ENCODE results near the gene LRRC14B. TPM values are rescaled to one million over a fixed set of nuclear protein-coding genes. Genes with fewer than 3 reads are reported as not detected.
"Not testable (repeated sequence)": the region's sequence is repeated elsewhere in the genome, so short reads cannot be mapped to it uniquely, and the experiment has no call there.

Gene LRRC14B
- total RNA-seq, 4 donors from 2014 or later: not detected

GRCh38 chr5:234450-234849 lies 43.2 kb downstream of the LRRC14B start:
- no peak for TF ChIP-seq POLR2A (IDR thresholded peaks at IDR 0.05)
- TF ChIP-seq, protein P1, sequence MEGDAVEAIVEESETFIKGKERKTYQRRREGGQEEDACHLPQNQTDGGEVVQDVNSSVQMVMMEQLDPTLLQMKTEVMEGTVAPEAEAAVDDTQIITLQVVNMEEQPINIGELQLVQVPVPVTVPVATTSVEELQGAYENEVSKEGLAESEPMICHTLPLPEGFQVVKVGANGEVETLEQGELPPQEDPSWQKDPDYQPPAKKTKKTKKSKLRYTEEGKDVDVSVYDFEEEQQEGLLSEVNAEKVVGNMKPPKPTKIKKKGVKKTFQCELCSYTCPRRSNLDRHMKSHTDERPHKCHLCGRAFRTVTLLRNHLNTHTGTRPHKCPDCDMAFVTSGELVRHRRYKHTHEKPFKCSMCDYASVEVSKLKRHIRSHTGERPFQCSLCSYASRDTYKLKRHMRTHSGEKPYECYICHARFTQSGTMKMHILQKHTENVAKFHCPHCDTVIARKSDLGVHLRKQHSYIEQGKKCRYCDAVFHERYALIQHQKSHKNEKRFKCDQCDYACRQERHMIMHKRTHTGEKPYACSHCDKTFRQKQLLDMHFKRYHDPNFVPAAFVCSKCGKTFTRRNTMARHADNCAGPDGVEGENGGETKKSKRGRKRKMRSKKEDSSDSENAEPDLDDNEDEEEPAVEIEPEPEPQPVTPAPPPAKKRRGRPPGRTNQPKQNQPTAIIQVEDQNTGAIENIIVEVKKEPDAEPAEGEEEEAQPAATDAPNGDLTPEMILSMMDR (IDR thresholded peaks at IDR 0.05): no peak
- Histone ChIP-seq H3K27ac (no peak overlapping the region), H3K27me3 (no peaks in the 10 kb centered on the region), H3K9me3 (no peaks in the 10 kb centered on the region), H3K36me3 (peaks cover 9 to 100% (median 9%) of the 10 kb centered on the region in 3 donors), H3K4me1 (no peaks in the 10 kb centered on the region), H3K4me3 (no peak overlapping the region)
- intact Hi-C loops (cut with DNase I): no loop called here
- WGBS, 2 donors: 82 to 83% methylated on average over 8 of the region's 8 CpGs
- DNase-seq: no peak

DNA sequence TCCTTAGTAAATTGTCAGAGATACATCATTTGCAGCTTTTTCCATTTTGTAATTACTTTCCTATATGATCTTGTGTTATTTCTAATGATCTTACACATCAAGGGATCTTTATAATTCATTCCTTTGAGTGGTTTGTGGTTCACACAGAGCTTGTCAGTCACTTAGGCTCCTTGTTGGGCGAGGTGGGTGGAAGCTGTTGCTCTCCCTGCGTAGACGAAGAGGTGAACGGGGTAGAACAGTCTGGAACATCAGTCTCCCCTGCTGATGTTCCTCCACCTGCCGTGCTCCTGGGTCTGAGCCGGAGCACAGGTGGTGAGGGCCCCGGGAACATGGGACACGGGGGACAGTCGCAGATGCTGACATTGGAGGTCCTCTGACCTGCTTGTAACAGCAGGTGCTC lies 44.2 kb downstream of the LRRC14B start:
- H3K4me3 ChIP-seq; intact Hi-C loops (cut with DNase I); H3K4me1 ChIP-seq; H3K27ac ChIP-seq; H3K9me3 ChIP-seq; DNase-seq; H3K27me3 ChIP-seq: not testable (repeated sequence)
- WGBS, 2 donors: 87 to 91% methylated on average over 4 to 5 of the region's 9 CpGs
- H3K36me3 ChIP-seq: peaks cover 6 to 100% (median 8%) of the 10 kb centered on the region in 3 donors

DNA sequence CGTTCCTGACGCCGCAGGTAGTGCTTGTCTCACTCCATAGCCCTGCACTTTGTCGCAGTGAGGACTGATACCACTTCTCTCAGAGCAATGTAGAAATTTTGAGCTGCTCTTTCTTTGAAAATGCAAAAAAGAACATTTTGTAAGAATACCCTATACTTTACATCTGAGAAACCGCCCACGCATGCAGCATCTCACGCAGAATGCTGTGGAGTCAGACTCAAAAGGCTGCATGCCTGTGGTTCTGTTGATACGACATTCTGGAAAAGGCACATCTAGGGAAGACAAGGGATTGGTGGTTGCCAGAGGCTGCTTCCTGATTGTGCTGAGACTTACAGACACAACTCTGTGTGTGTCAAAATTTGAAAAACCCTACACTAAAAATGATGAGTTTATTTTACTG lies 46.6 kb downstream of the LRRC14B start:
- 98 to 100% methylated on average over 8 of the region's 8 CpGs for WGBS, 2 donors
- H3K27ac ChIP-seq; H3K4me1 ChIP-seq; intact Hi-C loops (cut with DNase I); H3K27me3 ChIP-seq; H3K4me3 ChIP-seq; H3K9me3 ChIP-seq; DNase-seq: not testable (repeated sequence)
- peaks cover 12 to 100% (median 13%) of the 10 kb centered on the region in 3 donors for H3K36me3 ChIP-seq

GRCh38 chr5:240550-240949 lies 49.3 kb downstream of the LRRC14B start:
- H3K4me1 ChIP-seq; H3K27me3 ChIP-seq; DNase-seq; H3K27ac ChIP-seq; H3K9me3 ChIP-seq; intact Hi-C loops (cut with DNase I); H3K4me3 ChIP-seq: not testable (repeated sequence)
- 88 to 96% methylated on average over 7 of the region's 7 CpGs for WGBS, 2 donors
- H3K36me3 ChIP-seq: peaks cover 12 to 100% (median 13%) of the 10 kb centered on the region in 3 donors

DNA sequence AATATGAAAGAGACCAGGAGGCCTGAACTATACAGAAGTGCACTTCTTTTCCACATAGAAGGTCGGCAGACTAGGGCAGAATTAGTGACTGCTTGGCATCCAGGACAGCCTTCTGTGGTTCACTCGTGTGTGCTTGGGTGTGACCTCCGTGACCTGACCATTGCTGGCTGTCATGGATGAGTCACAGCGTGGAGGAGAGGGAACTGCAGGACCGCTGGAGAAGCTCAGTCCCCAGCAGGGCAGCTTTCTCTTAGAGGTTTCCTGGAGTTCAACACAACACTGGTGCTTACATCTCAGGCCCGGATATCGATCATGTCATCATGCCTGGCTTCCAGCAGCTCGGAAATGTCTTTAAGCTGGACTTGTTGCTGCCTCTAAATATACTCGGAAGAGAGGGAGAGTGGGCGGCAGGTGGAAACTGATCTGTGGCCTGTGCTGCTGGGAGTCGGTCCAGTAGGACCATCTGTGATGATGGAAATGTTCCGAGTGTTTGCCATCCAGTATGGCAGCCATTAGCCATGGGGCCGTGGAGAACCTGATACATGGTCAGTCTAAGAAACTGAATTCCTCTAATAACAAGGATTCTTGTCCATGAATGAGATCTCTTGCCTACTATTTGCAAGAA lies 49.9 kb downstream of the LRRC14B start:
- H3K4me1 ChIP-seq; H3K9me3 ChIP-seq; H3K27me3 ChIP-seq; H3K4me3 ChIP-seq; intact Hi-C loops (cut with DNase I); DNase-seq; H3K27ac ChIP-seq: not testable (repeated sequence)
- 80 to 96% methylated on average over 4 to 9 of the region's 13 CpGs for WGBS, 2 donors
- H3K36me3 ChIP-seq: peaks cover 12 to 100% (median 13%) of the 10 kb centered on the region in 3 donors

GRCh38 chr5:243683-244367 lies 52.5 kb downstream of the LRRC14B start:
- 80 to 86% methylated on average over 9 to 11 of the region's 12 CpGs for WGBS, 2 donors
- peaks cover 8 to 100% (median 22%) of the 10 kb centered on the region in 3 donors for H3K36me3 ChIP-seq
- H3K9me3 ChIP-seq; H3K4me1 ChIP-seq; H3K27me3 ChIP-seq; H3K27ac ChIP-seq; intact Hi-C loops (cut with DNase I); H3K4me3 ChIP-seq; DNase-seq: not testable (repeated sequence)

- H3K4me1 ChIP-seq; H3K9me3 ChIP-seq; intact Hi-C loops (cut with DNase I); H3K27ac ChIP-seq; DNase-seq; H3K4me3 ChIP-seq; H3K27me3 ChIP-seq: not testable (repeated sequence)
- peaks cover 8 to 100% (median 19%) of the 10 kb centered on the region in 3 donors for H3K36me3 ChIP-seq
- 75 to 80% methylated on average over 4 to 5 of the region's 5 CpGs for WGBS, 2 donors
These were observed 54.4 kb downstream of the LRRC14B start for GRCh38 chr5:245717-246116.

Small RNAs within 50 kb of the gene (small RNA-seq; reads per million reads assigned to genes)
- 0 reads per million in 4 donors for gene RF00019

Other genes with a start within 250 kb of the LRRC14B start
- gene PLEKHG4B, start 99.3 kb upstream of the LRRC14B start, total RNA-seq: 1 to 10 TPM in 1 of 4 donors, under 1 TPM in 3; 0.12 to 1.2 (median 0.21) TPM
- gene CCDC127, start 26.7 kb downstream of the LRRC14B start, total RNA-seq: 1 to 10 TPM in 3 of 4 donors, under 1 TPM in 1; 0.97 to 4.2 (median 1.9) TPM
- 10 to 100 TPM; 45.7 to 71.5 (median 54.9) TPM for gene SDHA, start 26.8 kb downstream of the LRRC14B start, total RNA-seq
- 100 to 1,000 TPM in 3 of 4 donors, 10 to 100 TPM in 1; 97.8 to 129 (median 114) TPM for gene PDCD6, start 80.2 kb downstream of the LRRC14B start, total RNA-seq
- 1 to 10 TPM in 3 of 4 donors, under 1 TPM in 1; 0.66 to 1.5 (median 1.1) TPM for gene AHRR, start 130.2 kb downstream of the LRRC14B start, total RNA-seq

Data from esophagus squamous epithelium (tissue), 5 donors.